Fibroblast of skin of scalp (primary cell): ENCODE measurements around the gene TINAGL1.
A peak's percentile ranks its signal among the peaks of the same experiment; 100 is the strongest.

ENCODE experiments used
- DNase-seq: peaks from one replicate; pipeline ENCODE4 v3.0.0-alpha.2; 2013

Gene TINAGL1

GRCh38 chr1:31607360-31607759, 31.0 kb downstream of the TINAGL1 start:
- no peak for DNase-seq

- no peak for DNase-seq
Observed at GRCh38 chr1:31609514-31610118, 33.3 kb downstream of the TINAGL1 start.

GRCh38 chr1:31614414-31615005, 38.2 kb downstream of the TINAGL1 start:
- no peak for DNase-seq

DNA sequence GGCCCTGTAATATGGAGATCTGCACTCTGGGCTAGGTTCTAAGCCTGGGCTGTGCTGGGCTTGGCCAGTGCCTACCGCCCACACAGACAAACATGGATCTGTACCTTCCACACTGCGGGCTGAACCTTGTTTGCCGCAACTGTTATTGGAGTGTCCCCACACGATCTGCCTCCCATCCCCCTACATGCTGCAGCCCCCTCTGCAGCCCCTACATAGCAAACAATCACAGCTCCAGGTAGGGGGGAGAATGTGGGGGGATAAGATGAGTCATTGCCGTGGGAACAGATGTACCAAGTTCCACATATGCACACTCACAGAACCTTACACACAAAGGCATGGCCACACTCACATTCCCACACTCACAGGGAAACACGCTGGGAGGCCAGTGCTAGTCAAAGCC, 39.1 kb downstream of the TINAGL1 start:
- DNase-seq: no peak

DNA sequence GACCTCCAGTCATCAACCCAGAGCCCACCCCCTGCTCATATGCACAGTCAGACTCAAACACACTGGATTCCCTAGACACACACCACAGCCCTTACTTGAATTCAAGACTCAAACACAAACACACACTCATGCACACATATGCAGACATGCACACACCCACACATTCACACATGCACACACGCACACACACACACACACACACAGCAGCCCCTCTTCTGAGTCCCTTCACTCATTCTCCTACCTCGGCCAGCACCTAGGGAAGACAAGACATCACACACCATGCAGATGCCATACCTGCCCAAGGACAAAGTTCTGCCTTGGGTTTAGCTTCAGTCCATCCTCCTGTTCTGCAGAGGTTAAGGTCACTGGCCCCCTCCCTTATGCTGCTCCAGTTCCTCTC, 39.6 kb downstream of the TINAGL1 start:
- DNase-seq: no peak

- no peak for DNase-seq
Observed at GRCh38 chr1:31617218-31617915, 41.1 kb downstream of the TINAGL1 start, which contains the start of gene HCRTR1. HCRTR1 (plus strand) TSS chr1:31617689; CDS start chr1:31619193, 1,504 bp downstream.

DNA sequence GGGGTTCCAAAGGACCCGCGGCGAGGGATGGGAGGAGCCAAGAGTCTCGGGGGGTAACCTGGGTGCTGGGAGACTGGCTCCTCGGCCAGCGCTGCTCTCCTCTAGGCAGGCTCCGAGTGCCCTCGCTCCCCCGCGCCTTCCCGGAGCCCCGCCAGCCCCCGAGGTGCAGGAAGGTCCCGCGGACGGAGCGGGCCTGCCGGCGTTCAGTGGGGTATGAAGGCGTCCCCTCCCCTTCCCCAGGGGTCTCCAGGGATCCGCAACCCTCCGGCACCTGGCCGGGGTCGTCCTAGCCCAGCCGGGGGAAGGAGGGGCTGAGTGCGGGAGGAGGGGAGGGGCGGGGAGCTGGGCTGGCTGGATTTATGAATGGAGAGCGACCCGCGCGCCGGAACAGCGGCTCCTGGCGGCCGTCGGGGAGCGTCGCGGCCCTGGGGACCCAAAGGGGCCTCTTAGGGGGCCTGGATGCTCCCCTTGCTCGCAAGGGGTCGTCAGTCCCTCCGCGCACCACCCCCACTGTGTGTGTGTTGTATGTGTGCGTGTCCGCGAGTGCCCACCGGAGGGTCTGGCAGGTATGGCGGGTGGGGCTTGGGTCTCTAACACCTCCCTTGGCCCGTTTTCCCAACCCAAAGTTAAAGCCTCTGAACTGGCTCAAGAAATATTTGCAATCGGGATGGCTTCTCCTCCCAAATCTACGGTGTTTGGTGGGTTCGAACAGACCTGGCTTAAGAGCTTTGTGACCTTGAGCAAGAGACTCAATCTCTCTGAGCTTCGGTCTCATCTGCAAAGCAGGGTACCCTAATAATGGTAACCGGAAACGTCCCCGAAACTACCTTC, 41.8 kb downstream of the TINAGL1 start:
- DNase-seq: peak; percentile 35

DNA sequence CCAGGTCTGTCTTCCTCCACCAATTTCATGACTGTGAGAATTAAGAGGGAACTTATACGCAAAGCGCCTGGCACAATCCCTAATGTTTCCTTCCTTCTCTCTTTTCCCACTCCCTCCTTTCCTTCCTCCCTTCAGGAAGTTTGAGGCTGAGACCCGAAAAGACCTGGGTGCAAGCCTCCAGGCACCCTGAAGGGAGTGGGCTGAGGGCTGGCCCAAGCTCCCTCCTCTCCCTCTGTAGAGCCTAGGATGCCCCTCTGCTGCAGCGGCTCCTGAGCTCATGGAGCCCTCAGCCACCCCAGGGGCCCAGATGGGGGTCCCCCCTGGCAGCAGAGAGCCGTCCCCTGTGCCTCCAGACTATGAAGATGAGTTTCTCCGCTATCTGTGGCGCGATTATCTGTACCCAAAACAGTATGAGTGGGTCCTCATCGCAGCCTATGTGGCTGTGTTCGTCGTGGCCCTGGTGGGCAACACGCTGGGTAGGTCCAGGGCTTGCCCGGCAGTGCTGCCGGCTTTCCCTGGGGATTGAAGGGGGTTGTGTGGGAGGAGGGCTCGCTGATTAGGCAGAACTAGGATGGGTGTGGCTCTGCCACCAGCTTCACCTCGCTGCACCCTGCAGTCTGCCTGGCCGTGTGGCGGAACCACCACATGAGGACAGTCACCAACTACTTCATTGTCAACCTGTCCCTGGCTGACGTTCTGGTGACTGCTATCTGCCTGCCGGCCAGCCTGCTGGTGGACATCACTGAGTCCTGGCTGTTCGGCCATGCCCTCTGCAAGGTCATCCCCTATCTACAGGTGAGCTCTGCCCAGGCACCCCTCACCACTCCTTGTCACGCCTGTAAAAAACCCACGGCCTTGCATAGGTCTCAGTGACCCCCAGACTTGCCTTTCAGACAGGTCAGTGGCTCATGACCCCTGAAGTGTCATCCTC, 42.9 kb downstream of the TINAGL1 start:
- DNase-seq: no peak

DNA sequence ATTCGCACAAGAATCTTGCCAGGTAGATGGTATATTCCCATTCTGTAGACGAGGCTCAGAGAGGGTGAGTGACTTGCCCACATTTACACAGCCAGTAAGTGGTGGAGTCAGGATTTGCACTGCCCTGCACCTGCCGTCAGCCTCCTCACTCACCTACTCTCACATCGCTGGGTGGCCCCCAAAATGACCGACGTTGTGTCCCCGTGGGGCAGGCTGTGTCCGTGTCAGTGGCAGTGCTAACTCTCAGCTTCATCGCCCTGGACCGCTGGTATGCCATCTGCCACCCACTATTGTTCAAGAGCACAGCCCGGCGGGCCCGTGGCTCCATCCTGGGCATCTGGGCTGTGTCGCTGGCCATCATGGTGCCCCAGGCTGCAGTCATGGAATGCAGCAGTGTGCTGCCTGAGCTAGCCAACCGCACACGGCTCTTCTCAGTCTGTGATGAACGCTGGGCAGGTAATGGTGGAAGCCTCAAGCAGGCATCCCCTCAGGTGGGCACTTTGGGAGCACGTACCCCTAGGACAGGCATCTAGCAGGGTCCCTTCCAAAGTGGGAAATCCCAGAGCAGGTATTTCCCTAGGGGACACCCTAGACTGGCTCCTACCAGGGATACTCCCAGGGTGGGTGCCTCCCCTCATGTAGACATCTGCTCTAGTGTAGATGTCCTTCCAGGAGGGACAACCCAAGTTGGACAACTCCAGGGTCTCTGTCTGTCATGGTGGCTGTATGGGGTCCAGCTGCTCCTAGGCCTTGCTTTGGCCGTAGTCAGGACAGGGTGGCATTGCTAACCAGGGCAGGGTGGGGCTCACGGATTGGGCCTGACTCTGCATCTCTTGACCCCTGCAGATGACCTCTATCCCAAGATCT, 44.5 kb downstream of the TINAGL1 start:
- no peak for DNase-seq

GRCh38 chr1:31621498-31621820, 45.1 kb downstream of the TINAGL1 start:
- no peak for DNase-seq

DNA sequence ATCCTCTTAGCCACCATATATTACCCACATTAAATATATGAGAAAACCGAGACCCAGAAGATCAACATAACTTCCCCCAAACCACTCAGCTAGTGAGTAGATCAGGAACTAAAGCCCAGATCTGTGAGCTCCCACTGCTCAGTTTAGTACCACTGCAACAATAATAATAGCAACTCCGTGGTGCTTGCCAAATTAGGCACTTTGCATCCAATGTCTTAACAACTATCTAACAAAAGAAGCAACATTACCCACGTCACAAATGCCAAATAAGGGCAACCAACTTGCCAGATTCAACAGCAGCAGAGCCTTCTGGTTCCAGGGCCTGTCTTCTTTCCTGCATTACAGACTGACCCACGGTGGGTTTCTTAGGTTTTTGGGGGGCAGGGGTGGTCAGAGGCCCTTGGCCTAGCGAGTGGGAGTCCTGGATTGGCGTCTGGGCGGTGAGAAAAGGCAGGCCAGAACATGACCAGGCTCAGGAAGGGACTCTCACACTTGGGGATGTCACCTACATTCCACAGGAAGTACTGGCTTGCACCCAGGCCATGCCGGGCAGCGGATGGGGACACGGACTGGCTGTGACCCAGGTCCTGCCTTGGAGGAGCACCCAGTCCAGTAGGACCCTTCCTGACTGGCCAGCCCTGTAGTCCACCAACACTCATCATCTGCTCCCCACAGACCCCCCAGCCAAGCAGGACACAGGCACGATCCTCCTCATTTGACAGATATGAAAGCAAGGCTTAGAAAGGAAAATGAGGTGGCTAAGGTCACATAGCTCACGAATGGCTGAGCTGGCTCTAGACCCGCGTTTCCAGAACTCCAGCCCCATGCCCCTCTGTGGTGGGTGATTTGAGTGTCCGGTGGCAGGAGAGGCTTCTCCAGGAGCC, 45.8 kb downstream of the TINAGL1 start:
- DNase-seq: no peak

DNA sequence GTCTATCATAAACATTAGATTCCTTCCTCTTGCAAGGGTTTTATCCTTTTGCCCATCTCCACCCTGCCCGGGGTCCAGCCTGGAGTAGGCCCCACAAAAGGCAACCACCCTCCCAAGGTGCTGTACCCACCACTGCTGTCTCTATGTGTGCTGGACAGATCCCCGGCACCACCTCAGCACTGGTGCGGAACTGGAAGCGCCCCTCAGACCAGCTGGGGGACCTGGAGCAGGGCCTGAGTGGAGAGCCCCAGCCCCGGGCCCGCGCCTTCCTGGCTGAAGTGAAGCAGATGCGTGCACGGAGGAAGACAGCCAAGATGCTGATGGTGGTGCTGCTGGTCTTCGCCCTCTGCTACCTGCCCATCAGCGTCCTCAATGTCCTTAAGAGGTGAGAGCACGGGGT, 47.0 kb downstream of the TINAGL1 start:
- DNase-seq: no peak

- DNase-seq: no peak
Observed at GRCh38 chr1:31624309-31624708, 48.0 kb downstream of the TINAGL1 start.

DNA sequence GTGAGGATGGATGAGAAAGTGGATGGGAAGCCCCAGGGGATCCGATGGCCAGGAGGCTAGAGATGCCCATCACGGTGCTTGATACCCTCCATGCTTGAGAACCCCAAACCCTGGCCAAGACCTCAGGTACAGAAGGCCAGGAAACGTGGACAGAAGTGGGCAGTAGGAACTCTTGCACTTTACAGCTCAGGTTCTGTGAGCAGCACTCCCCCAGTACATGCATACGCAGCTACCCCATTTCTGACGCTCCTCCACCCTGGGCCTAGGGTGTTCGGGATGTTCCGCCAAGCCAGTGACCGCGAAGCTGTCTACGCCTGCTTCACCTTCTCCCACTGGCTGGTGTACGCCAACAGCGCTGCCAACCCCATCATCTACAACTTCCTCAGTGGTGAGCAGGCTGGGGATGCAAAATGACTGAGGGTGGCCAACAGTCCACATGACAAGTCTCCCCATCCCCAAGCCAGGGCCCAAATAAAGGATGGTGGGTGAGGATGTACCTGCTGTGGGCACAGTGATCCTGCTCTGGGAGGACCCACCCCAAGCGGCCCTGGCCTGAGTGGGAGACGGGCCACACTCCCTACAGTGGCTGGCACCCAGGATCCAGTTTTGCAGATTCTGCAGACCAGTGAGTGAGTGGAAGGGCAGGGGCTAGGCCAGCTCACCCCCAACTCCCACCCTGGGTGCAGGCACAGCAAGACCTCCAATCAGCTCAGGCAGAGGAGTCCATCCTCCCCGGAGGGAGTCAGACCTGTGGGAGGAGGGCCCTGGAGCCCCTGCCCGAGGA, 48.6 kb downstream of the TINAGL1 start:
- DNase-seq: no peak

DNA sequence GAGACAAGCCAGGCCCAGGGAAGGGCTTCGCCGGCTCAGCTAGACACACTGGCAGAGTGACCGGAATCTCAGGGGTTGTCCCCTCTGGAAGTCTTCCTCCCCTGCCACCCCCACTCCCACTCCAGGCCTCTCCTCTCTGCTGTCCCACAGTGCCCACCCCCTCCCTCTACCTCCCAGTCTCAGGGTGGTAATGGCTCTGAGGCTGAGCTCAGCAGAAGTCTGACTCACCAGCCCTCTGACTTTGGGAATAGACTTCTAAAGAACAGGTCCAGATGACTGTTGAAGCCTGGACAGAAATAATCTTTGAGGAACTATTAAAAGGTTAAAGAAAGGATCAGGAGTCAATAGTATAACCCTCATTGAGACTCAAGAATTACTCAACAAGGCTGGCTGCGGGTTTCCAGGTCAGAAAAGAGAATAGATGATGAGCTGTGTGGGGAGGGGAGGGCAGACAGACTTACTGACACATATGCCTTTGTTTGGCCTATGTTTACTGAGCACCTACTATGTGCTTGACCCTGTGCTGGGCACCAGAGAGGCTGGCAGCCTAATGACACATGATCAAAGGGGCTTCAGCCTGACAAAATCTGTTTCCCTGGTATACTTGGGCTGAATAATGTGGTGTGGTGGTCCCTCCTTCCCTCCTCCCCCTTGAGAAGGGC, 49.4 kb downstream of the TINAGL1 start:
- DNase-seq: peak; percentile 39

DNA sequence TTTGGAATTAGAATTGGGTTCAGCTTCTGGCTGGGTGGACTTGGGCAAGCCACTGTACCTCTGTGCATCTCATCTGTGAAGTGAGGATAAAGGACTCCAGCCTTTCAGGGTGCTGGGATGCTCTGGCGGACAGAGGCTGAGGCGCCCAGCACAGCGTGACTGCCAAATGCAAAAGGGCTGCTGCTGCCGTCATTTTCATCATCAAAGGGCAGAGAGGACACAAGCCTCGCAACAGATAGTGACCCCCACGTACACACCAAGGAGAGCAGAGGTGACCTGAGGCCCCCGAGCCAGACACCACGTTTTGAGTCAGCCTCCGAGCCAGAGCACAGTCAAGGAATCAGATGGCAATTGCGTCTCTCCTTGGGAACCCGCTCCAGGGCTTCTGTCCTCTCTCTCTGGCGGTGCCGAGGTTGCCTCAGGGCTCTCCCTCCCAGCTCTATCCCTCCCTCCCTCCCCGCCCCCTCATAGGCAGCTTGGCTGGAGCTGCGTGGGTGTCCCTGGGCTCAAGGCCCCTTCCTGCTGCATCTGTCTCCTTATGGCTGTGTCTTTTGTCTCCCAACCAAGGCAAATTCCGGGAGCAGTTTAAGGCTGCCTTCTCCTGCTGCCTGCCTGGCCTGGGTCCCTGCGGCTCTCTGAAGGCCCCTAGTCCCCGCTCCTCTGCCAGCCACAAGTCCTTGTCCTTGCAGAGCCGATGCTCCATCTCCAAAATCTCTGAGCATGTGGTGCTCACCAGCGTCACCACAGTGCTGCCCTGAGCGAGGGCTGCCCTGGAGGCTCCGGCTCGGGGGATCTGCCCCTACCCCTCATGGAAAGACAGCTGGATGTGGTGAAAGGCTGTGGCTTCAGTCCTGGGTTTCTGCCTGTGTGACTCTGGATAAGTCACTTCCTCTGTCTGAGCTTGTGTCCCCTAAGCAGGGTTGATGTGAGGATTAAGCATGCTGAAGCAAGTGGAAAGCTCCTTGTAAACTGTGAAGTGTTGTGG, 50.2 kb downstream of the TINAGL1 start:
- DNase-seq: no peak

GRCh38 chr1:31627301-31627929, 51.1 kb downstream of the TINAGL1 start:
- DNase-seq: no peak
